Sigmoid colon (tissue), 7 donors: ENCODE results near the gene IL17C. TPM values are rescaled to one million over a fixed set of nuclear protein-coding genes. Genes with fewer than 3 reads are reported as not detected.

ENCODE experiments used
- DNase-seq: peaks from one replicate; pipeline ENCODE4 v3.0.0-alpha.2; 2019
- H3K27ac ChIP-seq, 4 donors: fragments of 200-600 bp; sonication (generic); one replicate each; pipeline ENCODE4 v1.5.1; 2016 to 2019; ENCODE audit warnings: mild to moderate bottlenecking in 1 of 4
- H3K27me3 ChIP-seq, 3 donors: fragments of 200-600 bp; sonication (generic); one replicate each; pipeline ENCODE4 v1.5.1; 2019; ENCODE audit warnings: mild to moderate bottlenecking in 1 of 3
- H3K36me3 ChIP-seq, 4 donors: fragments of 200-600 bp; sonication (generic); one replicate each; pipeline ENCODE4 v1.5.1; 2016 to 2019
- H3K4me1 ChIP-seq, 4 donors: fragments of 200-600 bp; sonication (generic); one replicate each; pipeline ENCODE4 v1.5.1; 2017 to 2019
- H3K4me3 ChIP-seq, 4 donors: fragments of 200-600 bp; sonication (generic); one replicate each; pipeline ENCODE4 v1.5.1; 2017 to 2019; ENCODE audit warnings: mild to moderate bottlenecking in 2 of 4, moderate library complexity in 1 of 4
- H3K9me3 ChIP-seq, 4 donors: fragments of 200-600 bp in 3 of 4; sonication (generic) in 3 of 4; one replicate each; pipeline versions ENCODE4 v1.5.1 to v1.6.1; 2013 to 2019
- EP300 ChIP-seq, 4 donors: sonication (generic); formaldehyde crosslinking; IDR thresholded peaks; one replicate each; pipeline ENCODE4 v1.6.1; 2017; ENCODE audit warnings: antibody characterized with exemption in 4 of 4
- POLR2A ChIP-seq, 2 donors: fragments of 450-650 bp; IDR thresholded peaks; one replicate each; pipeline ENCODE4 v1.6.1; 2016; ENCODE audit warnings: antibody characterized with exemption in 2 of 2, mild to moderate bottlenecking in 2 of 2, moderate library complexity in 2 of 2
- POLR2AphosphoS5 ChIP-seq, 4 donors: sonication (generic); formaldehyde crosslinking; IDR thresholded peaks; one replicate each; pipeline ENCODE4 v1.6.1; 2017; ENCODE audit warnings: antibody characterized with exemption in 4 of 4
- WGBS, 2 donors: extraction: QIAGEN DNeasy Blood & Tissue Kit; methylation state at CpG; one replicate each; pipeline ENCODE4 v1.1.7; 2013; 5-methylcytosine and 5-hydroxymethylcytosine counted together
- intact Hi-C: fragments of 100-400 bp; cut with DNase I; formaldehyde crosslinking; loops from one replicate; pipeline ENCODE4 v1.15.1; 2023
- polyA plus RNA-seq, 3 donors: library from polyadenylated mRNA; stranded (reverse); fragments of 200-250 nt; gene quantifications; one replicate each; pipeline ENCODE4 v1.2.3, GENCODE V29; 2013
- total RNA-seq, 4 donors: library from RNA; depleted of rRNA; stranded (reverse); fragments of >200 nt; gene quantifications; one replicate each; pipeline ENCODE4 v1.1.0, GENCODE V29; 2016
- TF ChIP-seq, protein P1 (sequence below), 4 experiments: fragments of 450-650 bp in 3 of 4; fragments of 200-600 bp in 1 of 4; IDR thresholded peaks; one replicate each; pipeline ENCODE4 v1.5.1; 2016 to 2019; ENCODE audit warnings: antibody characterized with exemption in 4 of 4, mild to moderate bottlenecking in 3 of 4, moderate library complexity in 2 of 4
- donor health status: healthy with polysubstance abuse.
- donor health status: Bipolar disorder and iron deficiency.
- donor health status: healthy.

The IL17C gene
- total and polyA plus RNA-seq, 7 donors, result 0.96 TPM; not detected in 6

DNA sequence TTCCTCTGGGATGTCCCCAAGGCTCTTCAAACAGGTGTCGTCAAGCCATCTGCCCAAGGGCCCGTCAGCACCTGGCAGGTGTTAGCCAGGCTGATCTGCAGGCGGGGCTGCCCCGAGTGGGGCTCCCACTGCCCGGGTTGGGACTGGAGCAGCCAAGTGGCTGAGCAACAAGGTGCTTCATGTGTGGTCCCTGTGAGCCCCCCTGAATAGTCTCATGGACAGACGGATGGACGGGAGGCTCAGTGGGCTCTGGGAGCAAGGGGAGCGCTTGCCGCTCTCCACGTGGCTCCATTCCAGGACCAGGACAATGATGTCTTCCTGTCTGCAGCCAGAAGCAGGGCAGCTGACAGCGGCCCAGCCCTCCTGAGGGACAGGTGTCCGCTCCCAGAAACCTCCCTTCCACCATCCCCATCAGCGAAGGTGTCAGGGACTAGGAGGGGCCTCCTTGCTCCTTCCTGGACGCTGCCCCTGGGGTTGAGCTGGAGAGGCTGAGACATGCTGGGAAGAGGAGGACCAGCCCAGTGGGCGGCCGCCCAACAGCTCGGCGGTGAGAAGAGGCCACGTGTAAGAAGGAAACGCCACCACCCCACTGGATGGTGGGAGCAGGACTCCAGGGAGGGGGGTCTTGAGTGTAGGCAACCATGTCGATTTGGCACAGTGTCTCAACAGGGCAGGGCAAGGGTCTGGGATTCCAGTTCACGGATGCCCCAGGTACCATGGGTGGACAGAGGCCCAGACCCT lies 38.3 kb downstream of the IL17C start:
- Histone ChIP-seq H3K27me3 (peaks cover 14 to 44% (median 26%) of the 10 kb centered on the region in 3 donors), H3K4me3 (no peak overlapping the region), H3K36me3 (peaks cover 0 to 9% (median 0%) of the 10 kb centered on the region in 4 donors), H3K4me1 (peaks cover 0 to 6% (median 0%) of the 10 kb centered on the region in 4 donors), H3K27ac (no peak overlapping the region), H3K9me3 (no peaks in the 10 kb centered on the region)
- WGBS, 2 donors, result 82 to 88% methylated on average over 22 of the region's 22 CpGs
- TF ChIP-seq POLR2A (IDR thresholded peaks at IDR 0.05), result no peak
- TF ChIP-seq EP300 (IDR thresholded peaks at IDR 0.05), result no peak
- TF ChIP-seq POLR2AphosphoS5 (IDR thresholded peaks at IDR 0.05), result no peak
- intact Hi-C loops, result no loop called here
- no peak for DNase-seq

DNA sequence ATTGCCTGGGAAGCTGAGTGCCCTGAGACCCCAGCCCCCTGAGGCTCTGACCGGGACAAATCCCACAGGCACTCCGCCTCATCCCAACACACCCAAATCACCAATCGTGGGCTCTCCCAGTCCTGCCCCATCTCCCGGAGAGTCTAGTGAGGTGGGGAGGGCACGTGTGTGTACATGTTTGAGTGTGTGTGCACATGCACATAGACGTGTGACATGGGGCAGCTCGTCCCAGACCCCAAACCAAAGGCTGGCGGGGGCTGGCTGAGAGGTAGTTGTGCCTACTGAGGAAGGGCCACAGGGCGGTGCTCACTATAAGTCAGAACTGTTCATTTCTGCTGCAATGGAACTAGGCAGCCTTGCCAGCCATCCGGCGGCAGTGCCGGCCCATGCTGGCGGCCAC lies 39.3 kb downstream of the IL17C start:
- no peak for DNase-seq
- no peak for TF ChIP-seq EP300 (IDR thresholded peaks at IDR 0.05)
- TF ChIP-seq POLR2AphosphoS5 (IDR thresholded peaks at IDR 0.05), result no peak
- TF ChIP-seq, protein P1, sequence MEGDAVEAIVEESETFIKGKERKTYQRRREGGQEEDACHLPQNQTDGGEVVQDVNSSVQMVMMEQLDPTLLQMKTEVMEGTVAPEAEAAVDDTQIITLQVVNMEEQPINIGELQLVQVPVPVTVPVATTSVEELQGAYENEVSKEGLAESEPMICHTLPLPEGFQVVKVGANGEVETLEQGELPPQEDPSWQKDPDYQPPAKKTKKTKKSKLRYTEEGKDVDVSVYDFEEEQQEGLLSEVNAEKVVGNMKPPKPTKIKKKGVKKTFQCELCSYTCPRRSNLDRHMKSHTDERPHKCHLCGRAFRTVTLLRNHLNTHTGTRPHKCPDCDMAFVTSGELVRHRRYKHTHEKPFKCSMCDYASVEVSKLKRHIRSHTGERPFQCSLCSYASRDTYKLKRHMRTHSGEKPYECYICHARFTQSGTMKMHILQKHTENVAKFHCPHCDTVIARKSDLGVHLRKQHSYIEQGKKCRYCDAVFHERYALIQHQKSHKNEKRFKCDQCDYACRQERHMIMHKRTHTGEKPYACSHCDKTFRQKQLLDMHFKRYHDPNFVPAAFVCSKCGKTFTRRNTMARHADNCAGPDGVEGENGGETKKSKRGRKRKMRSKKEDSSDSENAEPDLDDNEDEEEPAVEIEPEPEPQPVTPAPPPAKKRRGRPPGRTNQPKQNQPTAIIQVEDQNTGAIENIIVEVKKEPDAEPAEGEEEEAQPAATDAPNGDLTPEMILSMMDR (IDR thresholded peaks at IDR 0.05), result no peak
- TF ChIP-seq POLR2A (IDR thresholded peaks at IDR 0.05), result no peak
- WGBS, 2 donors, result 78 to 83% methylated on average over 13 of the region's 13 CpGs

DNA sequence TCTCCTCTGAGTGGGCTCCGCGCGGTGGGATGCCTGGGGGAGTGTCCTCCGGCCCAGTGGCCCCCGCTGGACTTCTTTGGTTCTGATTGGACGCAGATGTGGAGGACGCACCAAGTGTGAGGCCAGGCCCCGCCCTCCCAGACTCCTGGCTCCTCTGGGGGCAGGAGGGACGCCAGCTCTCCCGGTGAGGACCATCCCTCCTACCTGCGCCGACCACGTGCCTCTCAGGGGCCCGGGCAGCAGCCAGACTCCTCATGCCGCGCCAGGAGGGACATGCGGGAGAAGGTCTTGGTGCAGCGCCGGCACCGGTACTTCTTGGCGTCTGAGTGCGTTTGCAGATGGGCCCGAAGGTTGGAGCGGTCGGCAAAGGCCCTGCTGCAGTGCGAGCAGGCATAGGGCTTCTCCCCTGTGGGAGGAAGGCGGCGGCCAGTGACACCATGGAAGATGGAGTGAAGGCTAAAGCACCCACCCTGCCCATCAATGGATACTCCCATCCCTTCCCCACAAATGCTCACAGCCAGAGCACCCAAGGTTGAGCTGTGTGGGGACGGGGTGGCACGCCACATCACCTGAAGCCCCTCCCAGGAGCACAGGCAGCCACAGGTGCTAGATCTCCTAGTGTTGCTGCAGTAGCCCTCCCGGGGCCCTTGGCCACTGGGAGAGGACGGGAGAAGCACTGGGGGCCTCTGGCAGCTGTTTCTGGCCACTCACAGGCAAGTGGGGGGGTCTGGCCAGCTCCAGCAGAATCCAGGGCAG lies 40.0 kb downstream of the IL17C start:
- H3K27ac ChIP-seq, result no peak overlapping the region
- H3K4me3 ChIP-seq, result no peak overlapping the region
- H3K9me3 ChIP-seq, result no peaks in the 10 kb centered on the region
- peaks cover 18 to 58% (median 32%) of the 10 kb centered on the region in 3 donors for H3K27me3 ChIP-seq
- H3K4me1 ChIP-seq, result peaks cover 0 to 6% (median 0%) of the 10 kb centered on the region in 4 donors
- DNase-seq, result no peak
- H3K36me3 ChIP-seq, result peaks cover 0 to 9% (median 0%) of the 10 kb centered on the region in 4 donors
- TF ChIP-seq, protein P1 (IDR thresholded peaks at IDR 0.05), result no peak
- TF ChIP-seq POLR2A (IDR thresholded peaks at IDR 0.05), result no peak
- TF ChIP-seq EP300 (IDR thresholded peaks at IDR 0.05), result no peak
- no peak for TF ChIP-seq POLR2AphosphoS5 (IDR thresholded peaks at IDR 0.05)
- intact Hi-C loops, result no loop called here
- WGBS, 2 donors, result 58 to 82% methylated on average over 32 of the region's 32 CpGs

More for the DNA sequence above, 39.3 kb downstream of the IL17C start:
- H3K27ac ChIP-seq, result no peak overlapping the region
- intact Hi-C loops, result no loop called here
- no peaks in the 10 kb centered on the region for H3K9me3 ChIP-seq
- no peak overlapping the region for H3K4me3 ChIP-seq
- peaks cover 14 to 51% (median 32%) of the 10 kb centered on the region in 3 donors for H3K27me3 ChIP-seq
- peaks cover 0 to 9% (median 0%) of the 10 kb centered on the region in 4 donors for H3K36me3 ChIP-seq
- H3K4me1 ChIP-seq, result peaks cover 0 to 6% (median 0%) of the 10 kb centered on the region in 4 donors

DNA sequence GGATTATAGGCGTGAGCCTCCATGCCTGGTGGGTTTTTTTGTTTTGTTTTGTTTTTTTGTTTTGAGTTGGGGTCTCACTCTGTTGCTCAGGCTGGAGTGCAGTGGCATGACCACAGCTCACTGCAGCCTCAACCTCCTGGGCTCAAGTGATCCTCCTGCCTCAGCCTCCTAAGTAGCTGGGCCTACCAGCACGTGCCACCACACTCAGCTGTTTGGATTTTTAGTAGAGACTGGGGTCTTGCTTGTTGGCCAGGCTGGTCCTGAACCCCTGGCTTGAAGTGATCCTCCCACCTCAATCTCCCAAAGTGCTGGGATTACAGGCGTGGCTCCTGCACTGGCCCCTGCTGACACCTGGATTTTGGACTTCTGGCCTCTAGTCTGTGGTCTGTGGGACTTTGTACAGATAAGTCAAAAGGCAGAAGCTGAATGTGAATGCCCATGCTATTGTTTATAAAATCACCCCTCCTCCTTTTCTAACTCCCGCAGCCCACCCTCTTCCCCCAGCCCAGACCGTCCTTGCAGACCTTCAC lies 42.2 kb downstream of the IL17C start:
- no peak for DNase-seq
- TF ChIP-seq POLR2AphosphoS5 (IDR thresholded peaks at IDR 0.05) (no peak), EP300 (IDR thresholded peaks at IDR 0.05) (no peak), POLR2A (IDR thresholded peaks at IDR 0.05) (no peak)
- TF ChIP-seq, protein P1 (IDR thresholded peaks at IDR 0.05), result no peak
- Histone ChIP-seq H3K4me3 (no peak overlapping the region), H3K27me3 (peaks cover 29 to 80% (median 53%) of the 10 kb centered on the region in 3 donors), H3K9me3 (no peaks in the 10 kb centered on the region), H3K27ac (no peak overlapping the region), H3K4me1 (peaks cover 0 to 11% (median 2%) of the 10 kb centered on the region in 4 donors), H3K36me3 (no peaks in the 10 kb centered on the region)
- intact Hi-C loops, result no loop called here
- 80 to 87% methylated on average over 5 of the region's 5 CpGs for WGBS, 2 donors
